ENCODE results near the gene FADS6.
A peak's percentile ranks its signal among the peaks of the same experiment; 100 is the strongest.
"Not testable (repeated sequence)": the region's sequence is repeated elsewhere in the genome, so short reads cannot be mapped to it uniquely, and the experiment has no call there.

FADS6 gene

GRCh38 chr17:74873037-74873873 lies 20.2 kb downstream of the FADS6 start:
- peak; percentile 100 for DNase-seq (ENCODE audit: low read depth)
- H3K4me3 ChIP-seq (ENCODE audit: low read depth, low read length) = peak overlapping the region; percentile 83
- TF ChIP-seq CTCF (conservative IDR thresholded peaks at IDR 0.05; ENCODE audit: low read depth, low read length) = no peak

- no peak for DNase-seq (ENCODE audit: low read depth)
- TF ChIP-seq CTCF (conservative IDR thresholded peaks at IDR 0.05; ENCODE audit: low read depth, low read length) = no peak
- H3K4me3 ChIP-seq (ENCODE audit: low read depth, low read length) = peak within 1 kb of the TSS; percentile 83
These were observed 21.0 kb downstream of the FADS6 start, which contains the start of gene FDXR for GRCh38 chr17:74872313-74873036. Gene FDXR, minus strand, starts transcription at chr17:74872994. Its CDS starts 50 bp downstream, at chr17:74872944.

GRCh38 chr17:74871356-74872076 lies 21.9 kb downstream of the FADS6 start:
- DNase-seq (ENCODE audit: low read depth) = no peak
- no peak for TF ChIP-seq CTCF (conservative IDR thresholded peaks at IDR 0.05; ENCODE audit: low read depth, low read length)
- H3K4me3 ChIP-seq (ENCODE audit: low read depth, low read length) = no peak overlapping the region

- H3K4me3 ChIP-seq (ENCODE audit: low read depth, low read length) = no peak overlapping the region
- DNase-seq (ENCODE audit: low read depth) = peak; percentile 72
- no peak for TF ChIP-seq CTCF (conservative IDR thresholded peaks at IDR 0.05; ENCODE audit: low read depth, low read length)
These were observed 22.9 kb downstream of the FADS6 start for GRCh38 chr17:74870512-74870911.

- H3K4me3 ChIP-seq (ENCODE audit: low read depth, low read length); DNase-seq (ENCODE audit: low read depth): not testable (repeated sequence)
These were observed 23.4 kb downstream of the FADS6 start for GRCh38 chr17:74870028-74870427.

GRCh38 chr17:74868908-74869255 lies 24.6 kb downstream of the FADS6 start:
- no peak for TF ChIP-seq CTCF (conservative IDR thresholded peaks at IDR 0.05; ENCODE audit: low read depth, low read length)
- H3K4me3 ChIP-seq (ENCODE audit: low read depth, low read length) = no peak overlapping the region

GRCh38 chr17:74868251-74868907 lies 25.1 kb downstream of the FADS6 start:
- no peak overlapping the region for H3K4me3 ChIP-seq (ENCODE audit: low read depth, low read length)
- peak; percentile 46 for DNase-seq (ENCODE audit: low read depth)
- TF ChIP-seq CTCF (conservative IDR thresholded peaks at IDR 0.05; ENCODE audit: low read depth, low read length) = no peak

More at GRCh38 chr17:74868908-74869255, 24.6 kb downstream of the FADS6 start:
- DNase-seq (ENCODE audit: low read depth) = no peak
